Stimulated activated CD4-positive, alpha-beta T cell treated with anti-CD3 and anti-CD28 coated beads, TNF-alpha, amount 100 ng/mL, for 24 hours (primary cell): ENCODE measurements around the gene SBNO1.
"Not testable (repeated sequence)": the region's sequence is repeated elsewhere in the genome, so short reads cannot be mapped to it uniquely, and the experiment has no call there.

Source experiments
- DNase-seq, 3 experiments: peaks; one replicate each; pipeline ENCODE4 v3.0.0-alpha.2; 2020; ENCODE audit warnings: low read depth in 3 of 3

Gene SBNO1

DNA sequence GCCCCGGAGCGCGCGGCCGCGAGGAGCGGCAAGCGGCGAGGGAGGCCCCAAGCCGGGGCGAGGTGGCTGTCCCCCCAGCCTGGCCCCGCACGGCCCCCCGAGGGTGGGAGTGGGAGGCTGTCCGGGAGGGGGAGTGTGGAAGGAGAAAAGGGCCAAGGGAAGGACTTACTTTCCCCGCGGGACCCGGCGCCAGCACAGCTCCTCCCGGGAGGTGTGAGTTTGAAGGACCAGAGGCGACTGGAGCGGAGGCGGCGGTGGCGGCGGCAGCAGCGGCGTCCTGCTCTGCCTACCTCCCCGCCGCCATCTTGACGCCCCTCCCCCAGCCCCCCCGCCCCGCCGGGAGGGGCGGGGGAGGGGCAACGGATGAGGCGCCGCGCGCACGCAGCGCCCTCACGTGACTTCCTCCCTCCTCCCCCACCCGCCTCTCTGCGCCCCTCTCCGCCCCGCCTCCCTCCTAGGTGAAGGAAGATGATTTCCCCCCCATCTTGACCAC lies at the start of gene SBNO1:
Gene SBNO1, minus strand, starts transcription at position 316 of the 493 bp plus-strand sequence. CDS start 14,406 bp downstream, outside the sequence.
- DNase-seq: peak; percentile 75 to 86 (median 83)

DNA sequence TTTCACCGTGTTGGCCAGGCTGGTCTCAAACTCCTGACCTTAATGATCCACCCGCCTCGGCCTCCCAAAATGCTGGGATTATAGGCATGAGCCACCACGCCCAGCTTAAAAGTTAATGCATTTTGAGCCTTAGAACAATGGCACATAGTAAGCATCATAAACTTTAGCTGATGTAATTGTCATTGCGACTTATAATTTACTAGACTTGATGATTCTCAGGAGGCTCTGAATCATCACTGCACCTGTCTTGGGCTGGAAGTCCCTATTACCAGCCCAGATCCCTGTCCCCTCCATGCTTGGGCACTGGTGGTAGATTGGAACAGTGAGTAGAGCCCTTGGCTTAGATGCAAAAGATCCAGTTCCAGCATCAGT lies 45.4 kb upstream of the SBNO1 start:
- no peak for DNase-seq

DNA sequence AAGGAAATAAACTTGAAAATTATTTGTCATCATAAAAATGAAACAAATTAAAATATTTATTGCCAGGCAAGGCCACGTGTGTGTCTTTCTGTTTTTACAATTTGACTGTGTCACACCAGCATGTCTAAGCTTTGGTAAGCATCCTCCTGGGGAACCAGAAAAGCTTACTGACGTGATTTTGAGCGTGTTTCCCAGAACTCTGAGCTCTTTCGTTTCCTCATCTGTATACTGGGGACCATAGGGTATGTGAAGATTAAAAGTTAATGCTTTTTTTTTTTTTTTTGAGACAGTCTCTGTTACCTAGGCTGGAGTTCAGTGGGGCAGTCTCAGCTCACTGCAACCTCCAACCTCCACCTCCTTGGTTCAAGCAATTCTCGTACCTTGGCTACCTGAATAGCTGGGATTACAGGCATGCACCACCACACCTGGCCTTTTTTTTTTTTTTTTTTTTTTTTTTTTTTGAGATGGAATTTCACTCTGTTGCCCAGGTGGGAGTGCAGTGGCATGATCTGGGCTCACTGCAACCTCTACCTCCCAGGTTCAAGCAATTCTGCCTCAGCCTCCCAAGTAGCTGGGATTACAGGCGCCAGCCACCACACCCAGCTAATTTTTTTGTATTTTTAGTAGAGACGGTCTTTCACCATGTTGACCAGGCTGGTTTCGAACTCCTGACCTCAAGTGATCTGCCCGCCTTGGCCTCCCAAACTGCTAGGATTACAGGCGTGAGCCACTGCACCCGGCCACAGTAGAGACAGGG lies 44.8 kb upstream of the SBNO1 start:
- DNase-seq: not testable (repeated sequence)

GRCh38 chr12:123408619-123409018 lies 44.0 kb upstream of the SBNO1 start:
- not testable (repeated sequence) for DNase-seq

GRCh38 chr12:123407934-123408333 lies 43.3 kb upstream of the SBNO1 start:
- DNase-seq: not testable (repeated sequence)

DNA sequence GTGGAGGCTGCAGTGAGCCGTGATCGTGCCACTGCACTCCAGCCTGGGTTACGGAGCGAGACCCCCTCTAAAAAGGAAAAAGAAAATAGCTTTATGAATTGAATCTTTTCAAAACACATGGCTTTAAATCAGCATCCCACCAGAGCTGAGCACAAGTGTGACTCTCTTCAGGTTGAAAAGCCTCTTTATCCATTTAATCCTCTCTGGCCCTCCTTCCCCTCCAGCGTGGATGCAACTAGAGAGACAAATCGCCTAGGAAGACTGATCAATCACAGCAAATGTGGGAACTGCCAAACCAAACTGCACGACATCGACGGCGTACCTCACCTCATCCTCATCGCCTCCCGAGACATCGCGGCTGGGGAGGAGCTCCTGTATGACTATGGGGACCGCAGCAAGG lies 42.6 kb upstream of the SBNO1 start:
- not testable (repeated sequence) for DNase-seq

- no peak for DNase-seq
Measured at GRCh38 chr12:123404581-123404980, 39.9 kb upstream of the SBNO1 start.

- DNase-seq: no peak
Measured at GRCh38 chr12:123401753-123402683, 37.4 kb upstream of the SBNO1 start.

DNA sequence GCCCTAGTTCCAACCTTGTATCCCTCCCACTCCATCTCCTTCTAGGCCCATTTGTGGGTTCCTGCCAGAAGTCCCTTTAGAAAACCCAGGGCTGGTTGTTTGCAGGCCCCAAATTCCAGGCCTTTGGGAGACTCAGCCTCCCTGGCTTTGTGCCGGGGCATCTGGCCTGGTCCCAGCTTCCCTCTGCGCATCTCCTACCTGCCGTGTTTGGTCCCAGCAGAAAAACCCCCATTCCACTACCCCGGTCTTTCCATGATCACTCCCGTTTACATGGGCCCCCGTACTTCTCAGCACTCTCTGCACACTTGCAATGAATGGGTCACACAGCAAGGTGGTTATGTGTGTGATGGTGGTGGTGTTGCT lies 34.6 kb upstream of the SBNO1 start:
- no peak for DNase-seq

DNA sequence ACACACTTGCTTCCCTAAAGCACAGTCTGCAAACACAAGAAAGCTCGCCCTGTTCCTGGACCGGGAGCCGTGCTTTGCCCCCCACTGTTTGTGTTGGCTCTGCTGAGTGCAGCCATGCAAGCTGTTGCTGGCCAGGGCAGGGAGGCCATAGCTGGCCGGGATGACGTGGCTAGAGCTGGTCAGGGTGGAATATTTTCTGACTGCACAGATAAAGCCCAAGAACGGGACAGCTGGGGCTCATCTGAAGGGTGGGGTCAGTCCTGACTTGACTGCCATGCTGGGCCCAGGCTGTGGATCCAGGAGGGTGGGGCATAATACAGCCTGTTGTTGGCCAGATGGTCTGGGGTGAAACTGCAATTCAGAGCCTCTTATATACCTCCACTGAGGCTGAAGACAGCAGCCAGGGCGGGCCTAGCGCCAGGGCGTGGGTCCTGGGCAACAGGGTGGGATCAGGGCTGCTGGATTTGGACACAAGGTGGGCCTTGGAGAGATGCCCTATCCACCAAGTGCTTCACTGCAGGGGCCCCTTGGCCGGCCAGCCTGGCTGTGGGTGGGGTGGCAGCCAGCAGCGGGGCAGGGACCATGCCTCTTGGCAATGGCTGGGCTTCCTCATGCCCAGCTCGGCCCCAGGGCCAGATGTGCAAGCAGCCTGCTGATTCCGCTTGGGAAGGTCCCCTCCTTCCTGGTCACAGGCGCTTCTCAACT lies 34.1 kb upstream of the SBNO1 start:
- DNase-seq: no peak

DNA sequence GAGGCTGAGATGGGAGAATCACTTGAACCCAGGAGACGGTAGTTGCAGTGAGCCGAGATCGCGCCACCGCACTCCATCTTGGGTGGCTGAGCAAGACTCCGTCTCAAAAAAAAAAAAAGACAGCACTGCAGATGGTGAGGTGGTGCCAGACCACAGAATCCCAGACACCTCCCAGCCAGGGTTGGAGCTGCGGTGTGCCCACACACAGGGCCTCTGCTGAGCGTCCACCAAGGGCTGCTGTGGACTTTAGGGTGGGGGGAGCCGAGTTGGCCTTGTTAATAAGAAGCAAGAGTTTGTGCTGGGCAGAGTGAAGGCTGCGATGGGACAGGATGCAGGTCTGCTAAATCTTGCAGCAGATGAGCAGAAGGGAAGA lies 33.5 kb upstream of the SBNO1 start:
- DNase-seq: no peak

GRCh38 chr12:123397400-123397799 lies 32.8 kb upstream of the SBNO1 start:
- DNase-seq: no peak

DNA sequence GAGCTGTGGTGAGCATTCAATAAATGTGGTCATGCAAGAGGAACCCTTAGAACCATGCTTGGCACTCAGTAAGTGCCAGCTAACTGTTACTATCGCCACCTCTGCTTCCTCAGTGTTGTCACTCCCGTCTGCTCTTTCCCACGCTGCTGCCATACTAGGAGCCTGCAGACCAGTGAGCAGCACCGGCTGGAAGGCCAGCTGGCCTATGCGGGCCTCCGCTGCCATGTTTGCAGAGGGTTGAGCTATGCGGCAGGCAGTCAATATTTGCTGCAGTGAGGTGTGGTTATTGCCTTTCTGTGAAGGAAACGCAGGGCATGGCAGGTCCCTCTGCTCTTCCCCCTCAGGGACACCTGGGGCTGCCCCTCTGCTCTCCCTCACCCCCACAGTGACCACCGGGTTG lies 32.3 kb upstream of the SBNO1 start:
- no peak for DNase-seq

GRCh38 chr12:123396543-123396942 lies 31.9 kb upstream of the SBNO1 start:
- no peak for DNase-seq

DNA sequence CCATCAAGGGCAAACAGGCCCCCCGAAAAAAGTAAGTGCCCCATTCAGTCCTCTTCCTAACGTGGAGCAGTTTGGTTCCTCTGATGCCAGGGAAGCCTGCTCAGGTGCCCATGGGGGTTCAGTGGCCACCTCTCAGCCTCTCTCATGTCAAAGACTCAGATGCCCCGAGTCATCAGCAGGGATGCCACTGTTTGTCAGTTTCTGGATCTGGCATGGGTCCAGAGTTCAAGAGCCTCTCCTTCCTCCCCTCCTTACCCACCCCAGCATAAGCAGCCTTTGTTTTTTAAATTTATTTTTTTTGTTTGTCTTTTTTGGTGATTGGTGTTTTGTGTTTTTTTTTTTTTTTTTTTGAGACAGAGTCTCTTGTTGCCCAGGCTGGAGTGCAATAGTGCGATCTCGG lies 30.6 kb upstream of the SBNO1 start:
- DNase-seq: no peak

DNA sequence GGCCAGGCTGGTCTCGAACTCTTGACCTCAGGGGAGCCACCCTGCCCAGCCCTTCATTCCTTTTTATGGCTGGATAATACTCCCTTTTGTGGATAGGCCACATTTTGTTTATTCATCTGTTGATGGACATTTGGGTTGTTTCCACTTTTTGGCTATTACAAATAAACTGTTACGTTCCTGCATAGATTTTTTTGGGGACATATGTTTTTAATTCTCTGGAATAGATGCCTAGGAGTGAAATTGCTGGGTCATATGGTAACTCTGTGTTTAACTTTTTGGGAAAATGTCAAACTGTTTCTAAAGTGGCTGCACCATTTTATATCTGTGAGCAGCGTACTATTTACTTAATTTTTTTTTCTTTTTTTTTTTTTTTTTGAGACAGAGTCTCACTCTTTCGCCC lies 29.1 kb upstream of the SBNO1 start:
- DNase-seq: no peak

DNA sequence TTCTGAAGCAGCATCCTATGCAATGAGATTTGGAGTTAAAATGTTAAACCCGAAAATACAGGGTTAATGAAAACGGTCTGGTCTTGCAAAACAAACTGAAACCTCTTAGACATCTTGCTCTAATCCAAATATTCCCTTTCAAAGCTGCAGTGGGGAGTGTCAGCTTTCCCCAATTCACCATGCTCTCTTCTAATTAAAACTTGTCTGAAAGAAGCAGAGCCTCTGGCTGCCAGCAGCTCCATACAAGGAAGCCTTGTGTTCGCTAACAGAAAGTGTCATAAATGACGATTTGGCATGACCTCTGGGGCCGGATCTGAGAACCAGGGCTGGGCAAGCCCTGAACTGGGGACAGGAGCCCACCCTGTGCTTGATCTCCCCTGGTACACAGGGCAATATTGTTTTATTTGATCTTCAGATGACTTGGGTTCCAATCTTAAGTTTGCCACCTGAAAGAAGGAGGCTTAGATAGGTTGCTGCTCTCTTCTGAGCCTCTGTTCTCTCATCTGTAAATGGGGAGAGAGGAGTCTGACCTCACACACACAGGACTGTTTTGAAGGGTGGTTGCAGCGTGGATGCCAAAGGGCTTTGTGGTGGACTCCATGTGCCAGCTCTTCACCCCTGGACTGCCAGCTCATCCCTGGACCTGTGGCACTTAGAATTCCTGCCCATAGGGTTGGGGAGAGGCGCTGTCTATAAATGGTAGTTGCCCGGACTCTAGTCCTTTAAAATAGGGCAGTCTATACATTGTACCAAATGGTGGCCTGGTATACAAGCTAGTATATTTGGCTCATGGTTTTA lies 27.1 kb upstream of the SBNO1 start:
- no peak for DNase-seq

- DNase-seq: no peak
Measured at GRCh38 chr12:123390498-123391426, 26.1 kb upstream of the SBNO1 start.

DNA sequence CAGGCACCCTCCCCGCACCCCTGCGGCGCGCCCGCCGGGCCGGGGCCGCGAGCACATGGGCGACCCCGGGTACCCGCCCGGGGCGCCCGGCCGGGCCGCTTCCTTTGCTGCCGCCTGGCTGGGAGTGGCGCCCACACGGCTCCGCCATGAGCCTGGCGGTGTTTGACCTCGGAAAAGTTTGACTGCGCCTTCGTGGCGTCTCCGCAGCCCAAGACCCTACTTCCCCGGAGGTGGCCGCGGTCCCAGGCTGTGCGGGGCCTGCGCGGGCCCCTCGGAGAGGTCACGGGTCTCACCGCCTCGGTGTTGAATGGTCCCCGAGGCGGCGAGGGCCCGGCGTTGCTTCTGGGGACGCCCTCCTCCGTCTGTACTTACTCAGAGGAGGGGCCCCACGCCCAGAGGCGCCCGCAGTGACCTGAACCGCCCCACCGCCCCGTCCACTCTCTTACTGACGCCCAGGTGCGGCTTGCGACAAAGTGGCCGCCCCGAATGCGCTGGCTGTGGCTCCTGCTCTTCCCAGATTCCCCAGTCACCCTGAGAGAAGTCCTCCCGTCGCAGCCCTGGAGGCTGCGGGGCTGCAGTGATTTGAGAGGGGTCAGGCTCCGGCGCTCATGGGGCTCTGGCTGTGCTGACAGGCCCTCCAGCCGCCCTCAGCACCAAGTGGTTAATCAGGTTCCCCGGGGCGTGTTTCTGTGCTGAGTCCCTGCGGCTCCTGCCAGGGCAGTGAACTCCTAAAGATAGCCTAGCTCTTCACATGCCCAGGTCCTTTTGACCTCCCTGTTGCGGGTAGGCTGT lies 25.1 kb upstream of the SBNO1 start:
- peak in 1 of 3 experiments; percentile 28 for DNase-seq
